22Rv1 (cell line): ENCODE results near the gene SCMH1.
A peak's percentile ranks its signal among the peaks of the same experiment; 100 is the strongest.

Experiments used
- H3K27ac ChIP-seq: fragments of 450-650 bp; 2 replicates; pipeline ENCODE4 v1.5.1; 2017
- ZFX ChIP-seq: fragments of 450-650 bp; IDR thresholded peaks from 2 replicates; pipeline ENCODE4 v1.6.1; 2017; ENCODE audit warnings: antibody characterized with exemption, borderline replicate concordance
- TF ChIP-seq, protein P1 (sequence below): fragments of 450-650 bp; IDR thresholded peaks from 2 replicates; pipeline ENCODE4 v1.5.1; 2017; ENCODE audit warnings: mild to moderate bottlenecking

Gene SCMH1

DNA sequence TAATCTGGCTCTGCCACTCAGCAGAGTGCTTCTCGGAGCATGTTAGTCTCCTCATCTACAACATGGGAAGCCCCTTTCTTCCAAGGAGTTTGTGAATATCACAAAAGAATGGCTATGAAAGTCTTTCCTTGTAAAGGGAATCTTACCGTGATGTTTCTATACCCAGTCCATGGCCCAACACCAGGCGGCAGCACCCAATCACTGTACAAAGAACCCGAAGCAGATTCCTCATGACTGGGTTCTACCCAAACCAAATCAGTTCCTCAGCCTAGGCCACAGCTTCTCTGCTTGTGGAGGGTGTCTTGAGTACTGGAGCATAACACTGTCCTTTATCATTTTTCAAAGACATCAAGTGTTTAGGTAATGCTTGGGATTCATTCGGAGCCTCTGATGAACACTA is 204.0 kb downstream of the SCMH1 start:
- H3K27ac ChIP-seq, result no peak overlapping the region
- TF ChIP-seq ZFX, result no peak
- TF ChIP-seq, protein P1, sequence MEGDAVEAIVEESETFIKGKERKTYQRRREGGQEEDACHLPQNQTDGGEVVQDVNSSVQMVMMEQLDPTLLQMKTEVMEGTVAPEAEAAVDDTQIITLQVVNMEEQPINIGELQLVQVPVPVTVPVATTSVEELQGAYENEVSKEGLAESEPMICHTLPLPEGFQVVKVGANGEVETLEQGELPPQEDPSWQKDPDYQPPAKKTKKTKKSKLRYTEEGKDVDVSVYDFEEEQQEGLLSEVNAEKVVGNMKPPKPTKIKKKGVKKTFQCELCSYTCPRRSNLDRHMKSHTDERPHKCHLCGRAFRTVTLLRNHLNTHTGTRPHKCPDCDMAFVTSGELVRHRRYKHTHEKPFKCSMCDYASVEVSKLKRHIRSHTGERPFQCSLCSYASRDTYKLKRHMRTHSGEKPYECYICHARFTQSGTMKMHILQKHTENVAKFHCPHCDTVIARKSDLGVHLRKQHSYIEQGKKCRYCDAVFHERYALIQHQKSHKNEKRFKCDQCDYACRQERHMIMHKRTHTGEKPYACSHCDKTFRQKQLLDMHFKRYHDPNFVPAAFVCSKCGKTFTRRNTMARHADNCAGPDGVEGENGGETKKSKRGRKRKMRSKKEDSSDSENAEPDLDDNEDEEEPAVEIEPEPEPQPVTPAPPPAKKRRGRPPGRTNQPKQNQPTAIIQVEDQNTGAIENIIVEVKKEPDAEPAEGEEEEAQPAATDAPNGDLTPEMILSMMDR, result no peak

DNA sequence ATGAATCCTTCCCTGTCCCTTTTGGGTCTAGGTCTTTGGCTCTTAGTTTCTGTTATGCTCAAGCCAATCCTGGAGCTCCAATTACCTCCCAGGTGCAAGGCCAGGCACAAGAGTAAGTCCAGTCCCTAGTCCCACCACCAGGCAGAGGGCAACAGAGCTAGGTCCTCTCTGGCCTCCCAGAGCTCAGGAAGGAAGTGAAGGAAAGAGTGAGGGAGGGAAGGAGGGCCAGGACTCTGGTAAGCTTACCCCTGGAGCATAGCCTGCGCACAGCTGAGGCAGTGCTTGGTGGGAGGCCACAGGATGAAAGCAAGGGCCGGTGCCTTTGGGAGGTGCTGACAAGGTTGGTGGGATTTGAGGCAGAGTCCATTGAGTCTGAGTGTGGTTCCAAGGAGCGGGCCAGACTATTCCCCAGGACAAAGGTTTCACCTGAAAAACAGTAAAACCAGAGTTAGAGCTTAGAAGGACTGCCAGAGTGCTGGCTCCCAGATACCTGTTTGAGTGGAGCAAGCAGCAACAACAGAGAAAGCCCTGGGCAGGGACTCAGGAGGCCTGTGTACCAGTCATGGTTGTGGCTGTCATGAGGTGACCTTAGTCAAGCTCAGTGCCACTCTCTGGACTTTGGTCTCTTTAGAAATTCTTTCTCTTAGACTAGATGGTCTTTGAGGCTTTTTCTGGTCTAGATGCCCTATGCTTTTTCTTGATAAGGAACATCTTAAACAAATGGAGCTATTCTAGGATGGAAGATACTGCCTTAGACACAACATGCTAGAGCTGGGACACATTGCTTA is 204.8 kb downstream of the SCMH1 start:
- H3K27ac ChIP-seq, result no peak overlapping the region
- no peak for TF ChIP-seq ZFX
- TF ChIP-seq, protein P1, result no peak

- no peak for TF ChIP-seq ZFX
- TF ChIP-seq, protein P1, result no peak
- H3K27ac ChIP-seq, result no peak overlapping the region
Measured at GRCh38 chr1:41033272-41033671, 208.8 kb downstream of the SCMH1 start.

DNA sequence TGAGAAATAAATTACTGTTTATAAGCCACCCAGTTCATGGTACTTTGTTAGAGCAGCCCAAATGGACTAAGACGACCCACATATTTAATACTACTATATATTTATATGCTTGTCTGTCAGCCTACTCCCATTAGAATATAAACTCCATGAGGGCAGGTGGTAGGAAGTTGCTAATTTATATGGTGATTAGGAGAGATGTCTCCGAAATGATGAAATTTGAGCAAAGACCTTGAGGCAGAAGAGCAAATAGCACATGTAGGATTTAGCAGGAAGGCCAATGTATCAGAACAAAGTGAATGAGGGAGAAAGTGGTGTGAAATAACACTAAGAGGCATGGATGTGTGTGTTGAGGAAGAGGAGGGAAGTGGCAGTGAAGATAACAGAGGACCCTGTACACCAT is 210.0 kb downstream of the SCMH1 start:
- no peak for TF ChIP-seq ZFX
- TF ChIP-seq, protein P1, result no peak
- no peak overlapping the region for H3K27ac ChIP-seq

DNA sequence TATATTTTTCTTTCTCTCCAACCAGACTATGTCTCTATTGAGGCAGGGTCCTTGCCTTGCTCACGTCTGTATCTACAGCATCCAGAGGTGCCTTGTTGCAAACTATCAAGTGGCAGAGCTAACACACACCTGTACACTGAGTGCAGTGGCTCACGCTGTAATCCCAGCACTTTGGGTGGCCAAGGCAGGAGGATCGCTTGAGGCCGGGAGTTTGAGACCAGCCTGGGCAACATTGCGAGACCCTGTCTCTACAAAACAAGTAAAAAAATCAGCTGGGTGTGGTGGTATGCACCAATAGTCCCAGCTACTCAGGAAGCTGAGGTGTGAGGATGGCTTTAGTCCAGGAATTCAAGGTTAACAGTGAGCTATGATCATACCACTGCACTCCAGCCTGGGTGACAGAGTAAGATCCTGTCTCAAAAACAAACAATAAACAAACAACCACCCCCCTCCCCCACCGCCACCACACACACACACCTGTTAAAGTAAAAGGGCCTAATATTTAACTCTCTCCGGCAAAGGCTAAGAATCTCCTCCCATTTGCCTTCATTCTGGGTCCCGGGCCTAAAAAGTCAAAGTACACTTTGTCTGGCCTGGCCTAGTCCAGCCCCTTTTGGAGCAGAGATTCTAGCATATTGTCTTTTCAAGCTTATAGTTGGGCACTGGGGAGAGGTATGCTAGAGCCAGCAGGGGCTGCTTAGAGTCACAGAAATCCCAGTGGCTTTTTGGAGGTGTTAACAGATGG is 211.1 kb downstream of the SCMH1 start:
- H3K27ac ChIP-seq, result 0 out of 2 replicates have a peak overlapping the region, but pooled peaks have one; percentile 13
- no peak for TF ChIP-seq ZFX

DNA sequence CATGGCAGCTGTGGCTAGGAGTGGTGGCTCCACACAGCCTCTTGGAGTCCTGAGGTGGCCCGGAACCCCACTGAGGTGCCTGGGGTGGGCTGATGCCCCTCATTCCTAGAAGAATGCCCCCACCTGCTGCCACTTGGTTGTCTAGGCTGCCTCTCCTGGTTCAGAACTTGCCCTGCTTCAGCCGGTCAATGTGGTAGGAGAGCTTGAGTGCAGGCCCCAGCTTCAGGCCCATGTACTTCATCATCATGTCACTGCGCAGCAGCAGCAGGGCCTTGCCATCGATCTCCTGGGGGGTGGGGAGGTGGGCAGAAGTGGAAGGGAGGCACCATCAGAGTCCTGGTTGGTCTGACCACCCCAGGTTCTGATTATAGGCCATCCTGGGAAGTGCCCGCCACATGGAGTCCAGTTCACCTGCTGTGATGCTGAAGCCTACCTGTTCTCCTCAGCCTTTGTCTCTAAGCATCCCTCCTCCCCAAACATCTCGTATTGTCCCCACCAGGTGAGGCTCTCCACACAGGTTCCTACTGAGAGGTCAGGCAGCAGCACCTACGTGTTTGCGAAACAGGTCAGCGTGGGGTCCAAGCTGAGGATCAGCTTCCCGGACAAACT is 214.0 kb downstream of the SCMH1 start:
- no peak overlapping the region for H3K27ac ChIP-seq
- TF ChIP-seq ZFX, result no peak
- TF ChIP-seq, protein P1, result no peak

DNA sequence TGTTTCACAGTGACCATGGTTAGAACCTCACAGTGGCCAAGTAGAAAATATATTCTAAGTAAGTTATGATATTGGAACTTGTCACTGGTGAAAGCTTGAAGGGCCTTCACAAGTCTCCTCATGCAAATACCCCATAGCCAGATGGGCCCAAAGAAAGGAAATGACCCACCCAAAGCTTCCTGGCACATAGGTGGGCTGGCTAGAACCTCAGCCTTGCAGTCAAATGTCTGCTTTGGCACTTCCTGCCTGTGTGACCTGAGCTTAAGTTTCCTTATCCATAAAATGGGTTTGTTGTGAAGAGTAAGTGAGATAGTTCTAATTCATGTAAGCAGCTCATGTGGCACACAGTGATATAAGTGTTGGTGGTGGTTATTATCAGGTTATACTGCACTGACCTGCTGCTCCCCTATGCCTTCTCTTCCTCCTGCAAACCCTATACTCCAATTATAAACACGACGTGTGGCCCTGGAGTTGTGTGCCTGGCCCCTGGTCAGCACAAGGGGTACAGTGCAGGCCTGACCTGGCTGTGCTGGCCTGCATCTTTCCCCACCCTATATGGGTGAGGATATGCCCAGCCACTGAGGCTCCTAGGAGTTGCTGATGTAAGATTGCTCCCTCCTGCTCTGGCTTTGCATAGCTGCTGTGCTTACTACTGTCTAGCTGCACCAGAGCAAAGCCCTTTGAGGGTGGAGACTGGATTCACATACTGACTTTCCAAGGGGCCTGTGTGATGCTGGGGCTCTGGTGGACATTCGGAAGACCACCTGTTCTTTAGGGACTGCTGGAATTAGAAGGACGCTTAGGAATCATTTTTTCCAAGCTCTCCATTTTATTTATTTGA is 215.9 kb downstream of the SCMH1 start:
- H3K27ac ChIP-seq, result no peak overlapping the region
- TF ChIP-seq, protein P1, result no peak
- no peak for TF ChIP-seq ZFX
